ENCODE measurements around the gene KDELR3. TPM values are rescaled to one million over a fixed set of nuclear protein-coding genes. Genes with fewer than 3 reads are reported as not detected.

KDELR3 gene
- total RNA-seq, 1 donor from 2014 or later, result 39.3 TPM

DNA sequence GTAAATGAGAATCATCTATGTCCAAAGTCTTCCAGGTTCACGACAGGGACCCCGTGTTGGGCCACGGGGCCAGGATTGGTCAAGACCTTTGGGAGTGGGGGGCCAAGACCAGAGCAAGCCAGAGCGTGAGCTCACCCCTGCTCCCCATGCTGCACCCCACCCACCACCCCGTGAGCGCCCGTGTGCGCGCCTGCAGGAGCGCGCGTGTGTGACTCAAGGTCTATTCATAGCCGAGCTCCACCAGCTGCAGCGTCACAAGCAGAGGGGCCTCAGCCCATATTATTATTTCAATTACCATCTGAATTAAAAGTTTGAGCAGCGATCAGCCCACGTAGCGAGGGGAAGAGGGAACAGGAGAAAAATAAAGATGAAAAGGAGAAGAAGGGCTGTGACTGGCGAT lies 18.1 kb upstream of the KDELR3 start:
- Mint-ChIP-seq H3K4me1 (ENCODE audit: unreplicated experiment) (peaks cover 6% of the 10 kb centered on the region), H3K27me3 (ENCODE audit: unreplicated experiment) (peaks cover 50% of the 10 kb centered on the region), H3K9me3 (ENCODE audit: unreplicated experiment) (no peaks in the 10 kb centered on the region), H3K36me3 (ENCODE audit: unreplicated experiment) (no peaks in the 10 kb centered on the region), H3K4me3 (ENCODE audit: unreplicated experiment) (no peak overlapping the region), H3K27ac (ENCODE audit: unreplicated experiment) (no peak overlapping the region)
- no peak for DNase-seq (ENCODE audit: extremely low spot score, unreplicated experiment)
- TF ChIP-seq, protein P1, sequence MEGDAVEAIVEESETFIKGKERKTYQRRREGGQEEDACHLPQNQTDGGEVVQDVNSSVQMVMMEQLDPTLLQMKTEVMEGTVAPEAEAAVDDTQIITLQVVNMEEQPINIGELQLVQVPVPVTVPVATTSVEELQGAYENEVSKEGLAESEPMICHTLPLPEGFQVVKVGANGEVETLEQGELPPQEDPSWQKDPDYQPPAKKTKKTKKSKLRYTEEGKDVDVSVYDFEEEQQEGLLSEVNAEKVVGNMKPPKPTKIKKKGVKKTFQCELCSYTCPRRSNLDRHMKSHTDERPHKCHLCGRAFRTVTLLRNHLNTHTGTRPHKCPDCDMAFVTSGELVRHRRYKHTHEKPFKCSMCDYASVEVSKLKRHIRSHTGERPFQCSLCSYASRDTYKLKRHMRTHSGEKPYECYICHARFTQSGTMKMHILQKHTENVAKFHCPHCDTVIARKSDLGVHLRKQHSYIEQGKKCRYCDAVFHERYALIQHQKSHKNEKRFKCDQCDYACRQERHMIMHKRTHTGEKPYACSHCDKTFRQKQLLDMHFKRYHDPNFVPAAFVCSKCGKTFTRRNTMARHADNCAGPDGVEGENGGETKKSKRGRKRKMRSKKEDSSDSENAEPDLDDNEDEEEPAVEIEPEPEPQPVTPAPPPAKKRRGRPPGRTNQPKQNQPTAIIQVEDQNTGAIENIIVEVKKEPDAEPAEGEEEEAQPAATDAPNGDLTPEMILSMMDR (IDR thresholded peaks at IDR 0.05), result no peak

DNA sequence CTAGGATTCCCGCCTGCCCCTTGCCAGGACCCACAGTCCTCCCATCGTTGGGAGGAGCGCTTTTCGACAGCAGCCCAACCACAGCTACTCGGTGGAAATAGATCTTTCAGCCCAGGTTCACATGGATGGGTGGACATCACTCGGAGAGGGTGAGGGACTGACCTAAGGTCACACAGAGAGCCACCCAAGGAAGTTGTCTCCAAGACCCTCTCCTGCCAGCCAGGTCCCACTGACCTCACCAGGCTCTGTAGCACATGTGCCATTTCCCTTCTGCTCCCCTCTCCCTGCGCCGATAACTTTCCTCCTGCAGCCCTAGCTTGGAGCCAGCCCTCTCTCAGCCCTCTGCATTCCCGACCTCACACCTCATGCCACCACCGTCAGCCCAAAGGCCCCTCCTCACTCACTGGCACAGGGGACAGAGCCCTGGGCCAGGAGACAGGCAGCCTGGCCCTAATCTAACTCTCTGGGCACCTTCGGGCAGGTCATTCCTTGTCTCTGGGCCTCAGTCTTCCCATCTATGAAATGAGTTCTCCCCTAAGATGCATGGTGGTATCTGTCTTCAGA lies 17.6 kb upstream of the KDELR3 start:
- no peaks in the 10 kb centered on the region for H3K36me3 Mint-ChIP-seq (ENCODE audit: unreplicated experiment)
- no peak overlapping the region for H3K4me3 Mint-ChIP-seq (ENCODE audit: unreplicated experiment)

DNA sequence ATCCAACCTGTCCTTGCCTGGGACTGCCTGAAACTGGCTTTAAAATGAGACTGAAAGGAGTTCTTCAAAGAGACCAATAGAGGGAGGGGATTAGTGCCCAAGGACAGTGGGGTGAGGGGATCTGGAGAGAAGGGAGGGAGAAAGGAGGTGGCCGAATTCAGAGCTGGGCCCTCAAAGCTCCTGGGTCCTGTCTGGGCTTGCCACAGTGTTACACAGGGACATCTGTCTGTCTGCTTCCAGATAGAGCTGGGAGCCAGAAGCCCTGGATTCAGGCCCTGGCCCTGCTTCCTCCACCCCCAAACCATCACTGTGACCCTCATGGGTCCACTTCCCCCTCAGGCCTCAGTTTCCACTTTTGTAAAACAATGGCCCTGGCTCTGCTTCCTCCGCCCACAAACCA lies 16.5 kb upstream of the KDELR3 start:
- H3K4me1 Mint-ChIP-seq (ENCODE audit: unreplicated experiment), result peaks cover 6% of the 10 kb centered on the region
- peaks cover 45% of the 10 kb centered on the region for H3K27me3 Mint-ChIP-seq (ENCODE audit: unreplicated experiment)

More for the DNA sequence above, 17.6 kb upstream of the KDELR3 start:
- Mint-ChIP-seq H3K4me1 (ENCODE audit: unreplicated experiment) (peaks cover 6% of the 10 kb centered on the region), H3K27me3 (ENCODE audit: unreplicated experiment) (peaks cover 47% of the 10 kb centered on the region), H3K9me3 (ENCODE audit: unreplicated experiment) (no peaks in the 10 kb centered on the region), H3K27ac (ENCODE audit: unreplicated experiment) (no peak overlapping the region)
- TF ChIP-seq, protein P1 (IDR thresholded peaks at IDR 0.05), result no peak
- no peak for DNase-seq (ENCODE audit: extremely low spot score, unreplicated experiment)

DNA sequence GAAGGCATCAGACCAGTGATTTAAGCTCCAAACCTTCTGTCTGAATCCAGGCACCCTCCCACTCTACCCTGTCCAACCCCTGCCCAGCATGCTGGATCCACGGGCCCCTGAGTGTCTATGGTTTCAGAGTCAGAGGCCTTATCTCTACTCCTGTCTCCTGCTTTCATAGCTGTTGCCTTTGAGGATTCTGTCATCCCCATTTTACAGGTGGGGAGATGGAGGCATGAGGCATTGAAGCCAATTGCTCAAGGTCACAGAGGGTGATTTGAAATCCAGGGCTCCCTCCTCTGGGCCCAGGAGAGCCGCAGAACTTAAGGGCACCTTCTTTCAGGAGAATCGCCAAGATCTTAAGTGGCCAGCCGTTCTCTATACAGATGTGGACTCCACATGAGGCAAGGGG lies 16.0 kb upstream of the KDELR3 start:
- Mint-ChIP-seq H3K27me3 (ENCODE audit: unreplicated experiment) (peaks cover 50% of the 10 kb centered on the region), H3K36me3 (ENCODE audit: unreplicated experiment) (no peaks in the 10 kb centered on the region), H3K4me3 (ENCODE audit: unreplicated experiment) (no peak overlapping the region), H3K9me3 (ENCODE audit: unreplicated experiment) (no peaks in the 10 kb centered on the region), H3K27ac (ENCODE audit: unreplicated experiment) (no peak overlapping the region), H3K4me1 (ENCODE audit: unreplicated experiment) (peaks cover 6% of the 10 kb centered on the region)
- TF ChIP-seq, protein P1 (IDR thresholded peaks at IDR 0.05), result no peak
- no peak for DNase-seq (ENCODE audit: extremely low spot score, unreplicated experiment)

More for the DNA sequence above, 16.5 kb upstream of the KDELR3 start:
- TF ChIP-seq, protein P1 (IDR thresholded peaks at IDR 0.05), result no peak
- Mint-ChIP-seq H3K27ac (ENCODE audit: unreplicated experiment) (no peak overlapping the region), H3K36me3 (ENCODE audit: unreplicated experiment) (no peaks in the 10 kb centered on the region), H3K4me3 (ENCODE audit: unreplicated experiment) (no peak overlapping the region), H3K9me3 (ENCODE audit: unreplicated experiment) (no peaks in the 10 kb centered on the region)
- DNase-seq (ENCODE audit: extremely low spot score, unreplicated experiment), result no peak

DNA sequence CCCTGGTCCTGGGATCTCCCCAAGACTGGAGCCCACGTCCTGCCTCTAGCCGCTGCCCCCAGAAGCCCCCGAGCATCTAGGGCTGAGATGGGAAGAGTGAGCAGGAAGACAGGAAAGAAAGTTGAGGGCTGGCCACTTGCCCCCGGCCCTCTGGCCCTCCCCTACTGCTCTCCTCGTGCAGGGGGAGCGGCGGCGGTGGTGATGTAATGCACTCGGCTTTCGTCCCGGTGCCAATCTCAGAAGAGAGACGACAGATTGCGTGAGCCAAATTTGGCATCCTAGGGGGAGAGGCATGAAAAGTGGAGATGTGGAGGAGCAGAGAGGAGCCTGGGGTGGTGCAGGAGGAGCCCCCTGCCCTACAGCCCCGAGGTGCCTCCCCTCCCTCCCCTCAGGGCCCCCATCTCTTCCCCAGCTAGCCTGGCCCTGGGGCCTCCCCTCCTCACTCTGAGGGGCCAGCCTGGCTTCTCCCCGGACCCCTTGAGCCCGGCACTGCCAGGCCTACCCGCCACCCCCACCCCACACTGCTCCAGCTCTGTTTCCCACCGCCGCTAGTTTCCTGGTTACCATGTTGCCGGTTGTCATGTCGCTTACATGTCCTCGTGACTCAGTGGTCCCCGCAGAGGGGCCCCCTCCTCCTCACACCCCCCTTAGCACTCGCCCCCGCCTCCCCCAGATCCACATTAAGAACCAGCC lies 15.4 kb upstream of the KDELR3 start:
- Mint-ChIP-seq H3K4me1 (ENCODE audit: unreplicated experiment) (peaks cover 6% of the 10 kb centered on the region), H3K27me3 (ENCODE audit: unreplicated experiment) (peaks cover 57% of the 10 kb centered on the region), H3K27ac (ENCODE audit: unreplicated experiment) (no peak overlapping the region), H3K9me3 (ENCODE audit: unreplicated experiment) (no peaks in the 10 kb centered on the region), H3K36me3 (ENCODE audit: unreplicated experiment) (no peaks in the 10 kb centered on the region), H3K4me3 (ENCODE audit: unreplicated experiment) (no peak overlapping the region)
- no peak for DNase-seq (ENCODE audit: extremely low spot score, unreplicated experiment)
- TF ChIP-seq, protein P1 (IDR thresholded peaks at IDR 0.05), result no peak

Data from osteocyte (in vitro differentiated cells).